ENCODE results near the gene DLX2.

Gene DLX2

DNA sequence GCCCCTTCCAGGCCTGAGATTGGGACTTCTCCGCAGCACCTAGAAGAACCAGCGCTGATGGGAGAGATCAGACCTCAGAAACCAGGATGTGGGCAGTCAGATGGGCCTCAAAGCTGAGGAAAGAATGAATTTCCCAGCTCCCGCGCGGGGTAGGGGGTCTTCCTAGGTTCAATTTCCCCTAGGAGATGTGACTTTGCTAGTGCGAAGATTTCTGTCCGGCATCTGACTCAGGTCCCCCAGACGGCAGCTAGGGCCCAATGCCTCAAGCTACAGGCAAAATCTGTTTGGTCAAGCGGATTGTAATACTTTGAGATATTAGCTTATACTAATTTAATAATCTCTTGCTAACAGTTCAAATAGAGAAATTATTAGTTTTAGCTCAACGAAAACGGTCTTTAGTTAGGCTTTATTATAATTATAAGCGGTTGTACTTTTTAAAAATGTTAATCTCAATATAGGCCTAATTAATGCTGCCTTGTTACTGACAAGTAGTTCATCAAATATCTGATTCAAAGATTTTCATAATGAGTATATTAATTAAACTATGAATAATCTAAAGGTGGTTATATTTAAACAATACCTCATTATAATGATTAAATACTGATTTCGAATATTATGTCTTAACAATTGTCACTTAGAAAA, 11.6 kb downstream of the DLX2 start:
- no peak overlapping the region for H3K27ac ChIP-seq (ENCODE audit: low read depth, low read length)
- peaks cover 95 to 98% of the 10 kb centered on the region in 2 donors for H3K27me3 ChIP-seq (ENCODE audit: control insufficient read depth in 1 of 2, insufficient read depth in 2 of 2, low read length in 2 of 2)
- H3K9me3 ChIP-seq (ENCODE audit: low read length), result peaks cover 5% of the 10 kb centered on the region
- H3K4me3 ChIP-seq (ENCODE audit: low read depth in 1 of 2, low read length in 2 of 2), result no peak overlapping the region
- peaks cover 29% of the 10 kb centered on the region for H3K4me1 ChIP-seq (ENCODE audit: insufficient read depth, low read length)
- no peaks in the 10 kb centered on the region for H3K36me3 ChIP-seq (ENCODE audit: insufficient read depth, low read length)
- H3K9ac ChIP-seq (ENCODE audit: low read length), result no peak overlapping the region

- Histone ChIP-seq H3K4me3 (ENCODE audit: low read depth in 1 of 2, low read length in 2 of 2) (no peak overlapping the region), H3K9me3 (ENCODE audit: low read length) (peaks cover 5% of the 10 kb centered on the region), H3K36me3 (ENCODE audit: insufficient read depth, low read length) (no peaks in the 10 kb centered on the region), H3K4me1 (ENCODE audit: insufficient read depth, low read length) (peaks cover 28% of the 10 kb centered on the region), H3K27me3 (ENCODE audit: control insufficient read depth in 1 of 2, insufficient read depth in 2 of 2, low read length in 2 of 2) (peaks cover 95 to 98% of the 10 kb centered on the region in 2 donors), H3K27ac (ENCODE audit: low read depth, low read length) (no peak overlapping the region), H3K9ac (ENCODE audit: low read length) (no peak overlapping the region)
These were observed 12.4 kb downstream of the DLX2 start for GRCh38 chr2:172090044-172090961.

DNA sequence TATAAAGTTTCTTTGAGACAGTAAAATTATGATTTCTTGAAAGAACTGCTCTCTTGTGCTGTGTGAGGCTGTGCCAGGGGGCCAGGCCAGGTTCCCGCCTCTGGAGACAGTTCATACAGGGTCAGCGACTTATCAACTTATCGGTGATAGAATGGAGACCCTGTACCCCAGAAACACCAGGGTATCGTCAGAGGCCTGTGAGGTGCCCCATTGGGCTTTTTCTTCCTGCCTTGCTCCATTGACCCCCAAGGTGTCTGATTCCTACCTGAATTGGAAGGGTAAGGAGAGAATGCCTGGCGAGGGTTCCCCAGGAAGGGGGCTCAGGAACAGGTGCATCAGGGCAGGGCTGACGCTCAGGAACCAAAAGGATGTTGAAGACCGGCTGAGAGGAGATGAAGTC, 13.1 kb downstream of the DLX2 start:
- peaks cover 25% of the 10 kb centered on the region for H3K4me1 ChIP-seq (ENCODE audit: insufficient read depth, low read length)
- no peaks in the 10 kb centered on the region for H3K36me3 ChIP-seq (ENCODE audit: insufficient read depth, low read length)
- H3K9ac ChIP-seq (ENCODE audit: low read length), result no peak overlapping the region

DNA sequence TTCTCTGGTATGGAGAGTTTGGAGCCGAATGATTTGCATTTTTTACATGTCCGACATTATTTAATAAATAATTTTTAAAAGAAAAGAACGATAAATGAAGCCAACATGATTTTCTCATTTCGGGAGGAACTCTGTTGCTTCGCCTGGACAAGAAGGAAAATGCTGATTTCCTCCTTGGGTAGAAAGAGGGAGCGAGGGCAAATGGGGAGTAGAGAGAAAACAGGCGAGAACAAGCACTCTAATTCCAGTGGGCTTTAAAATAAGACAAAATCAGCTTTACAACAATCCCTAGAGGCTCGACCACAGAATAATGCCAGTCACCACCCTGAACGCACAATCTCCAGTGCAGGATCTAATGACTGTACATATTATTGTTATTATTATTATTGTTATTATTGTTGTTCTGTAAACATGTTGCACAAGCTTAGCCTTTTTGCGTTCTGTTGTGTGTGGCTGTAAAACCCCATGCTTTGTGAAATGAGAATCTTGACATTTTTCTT, 13.6 kb downstream of the DLX2 start:
- Histone ChIP-seq H3K4me1 (ENCODE audit: insufficient read depth, low read length) (peaks cover 22% of the 10 kb centered on the region), H3K36me3 (ENCODE audit: insufficient read depth, low read length) (no peaks in the 10 kb centered on the region), H3K27ac (ENCODE audit: low read depth, low read length) (no peak overlapping the region), H3K9me3 (ENCODE audit: low read length) (peaks cover 5% of the 10 kb centered on the region), H3K4me3 (ENCODE audit: low read depth in 1 of 2, low read length in 2 of 2) (no peak overlapping the region), H3K9ac (ENCODE audit: low read length) (no peak overlapping the region), H3K27me3 (ENCODE audit: control insufficient read depth in 1 of 2, insufficient read depth in 2 of 2, low read length in 2 of 2) (peaks cover 98 to 100% of the 10 kb centered on the region in 2 donors)

More for the DNA sequence above, 13.1 kb downstream of the DLX2 start:
- no peak overlapping the region for H3K27ac ChIP-seq (ENCODE audit: low read depth, low read length)
- peaks cover 5% of the 10 kb centered on the region for H3K9me3 ChIP-seq (ENCODE audit: low read length)
- peaks cover 96 to 98% of the 10 kb centered on the region in 2 donors for H3K27me3 ChIP-seq (ENCODE audit: control insufficient read depth in 1 of 2, insufficient read depth in 2 of 2, low read length in 2 of 2)
- H3K4me3 ChIP-seq (ENCODE audit: low read depth in 1 of 2, low read length in 2 of 2), result no peak overlapping the region

DNA sequence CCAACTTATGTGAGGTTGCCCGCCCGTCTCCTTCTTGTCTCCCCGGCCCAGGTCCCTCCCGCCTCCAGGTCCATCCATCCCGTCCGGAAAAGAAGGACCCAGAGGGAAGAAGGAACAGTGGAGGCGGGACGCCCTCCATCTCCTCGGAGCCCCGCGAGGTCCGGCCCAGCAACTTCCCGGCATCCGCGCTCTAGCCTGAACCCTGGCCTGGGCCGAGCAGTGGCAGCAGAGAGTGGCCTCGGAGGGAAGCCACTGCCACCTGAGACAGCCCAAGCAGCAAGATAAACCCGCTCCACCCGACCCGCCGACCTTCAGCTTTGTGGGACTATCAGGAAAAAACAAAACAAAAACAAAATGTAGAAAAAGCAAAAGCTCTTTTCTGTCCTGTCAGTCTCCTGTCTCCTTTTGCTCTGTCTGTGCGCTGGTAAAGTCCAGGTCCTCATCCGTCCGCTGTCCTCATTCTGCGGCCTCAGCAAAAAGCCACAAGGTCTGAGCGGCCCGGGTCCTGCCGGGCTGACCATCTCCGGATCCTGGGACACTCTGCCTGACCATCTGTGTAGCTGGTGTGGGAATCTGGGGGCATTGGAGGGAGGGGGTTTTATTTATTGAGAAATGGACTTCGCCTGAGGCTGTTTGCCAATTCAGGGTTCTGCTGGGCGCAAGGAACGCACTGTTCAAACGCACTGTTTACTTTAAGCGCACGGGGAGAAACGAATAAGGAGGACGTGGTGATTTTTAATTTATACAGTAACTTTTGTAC, 14.3 kb downstream of the DLX2 start:
- H3K27me3 ChIP-seq (ENCODE audit: control insufficient read depth in 1 of 2, insufficient read depth in 2 of 2, low read length in 2 of 2), result peaks cover 98 to 100% of the 10 kb centered on the region in 2 donors
- no peaks in the 10 kb centered on the region for H3K36me3 ChIP-seq (ENCODE audit: insufficient read depth, low read length)
- no peak overlapping the region for H3K4me3 ChIP-seq (ENCODE audit: low read depth in 1 of 2, low read length in 2 of 2)
- peaks cover 5% of the 10 kb centered on the region for H3K9me3 ChIP-seq (ENCODE audit: low read length)
- H3K4me1 ChIP-seq (ENCODE audit: insufficient read depth, low read length), result peaks cover 22% of the 10 kb centered on the region
- H3K9ac ChIP-seq (ENCODE audit: low read length), result no peak overlapping the region
- no peak overlapping the region for H3K27ac ChIP-seq (ENCODE audit: low read depth, low read length)

DNA sequence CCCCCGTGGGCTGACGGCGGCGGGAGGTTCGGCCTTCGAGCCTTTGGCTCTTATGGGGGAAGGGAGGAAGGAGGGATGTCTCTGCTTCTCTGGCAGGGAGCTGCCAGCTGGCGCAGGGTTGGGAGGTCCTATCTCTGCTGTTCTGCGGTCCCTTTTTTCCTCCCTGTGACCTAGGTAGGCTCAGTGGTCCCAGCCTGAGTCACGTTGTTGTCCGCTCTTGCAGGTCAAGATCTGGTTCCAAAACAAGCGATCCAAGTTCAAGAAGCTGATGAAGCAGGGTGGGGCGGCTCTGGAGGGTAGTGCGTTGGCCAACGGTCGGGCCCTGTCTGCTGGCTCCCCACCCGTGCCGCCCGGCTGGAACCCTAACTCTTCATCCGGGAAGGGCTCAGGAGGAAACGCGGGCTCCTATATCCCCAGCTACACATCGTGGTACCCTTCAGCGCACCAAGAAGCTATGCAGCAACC, 14.9 kb downstream of the DLX2 start:
- peaks cover 24% of the 10 kb centered on the region for H3K4me1 ChIP-seq (ENCODE audit: insufficient read depth, low read length)
- H3K9me3 ChIP-seq (ENCODE audit: low read length), result peaks cover 6% of the 10 kb centered on the region
- H3K27me3 ChIP-seq (ENCODE audit: control insufficient read depth in 1 of 2, insufficient read depth in 2 of 2, low read length in 2 of 2), result peaks cover 98 to 100% of the 10 kb centered on the region in 2 donors
- no peak overlapping the region for H3K27ac ChIP-seq (ENCODE audit: low read depth, low read length)
- H3K4me3 ChIP-seq (ENCODE audit: low read depth in 1 of 2, low read length in 2 of 2), result no peak overlapping the region
- H3K36me3 ChIP-seq (ENCODE audit: insufficient read depth, low read length), result no peaks in the 10 kb centered on the region
- no peak overlapping the region for H3K9ac ChIP-seq (ENCODE audit: low read length)

GRCh38 chr2:172087207-172087779, 15.4 kb downstream of the DLX2 start:
- Histone ChIP-seq H3K36me3 (ENCODE audit: insufficient read depth, low read length) (no peaks in the 10 kb centered on the region), H3K4me1 (ENCODE audit: insufficient read depth, low read length) (peaks cover 24% of the 10 kb centered on the region), H3K9me3 (ENCODE audit: low read length) (peaks cover 11% of the 10 kb centered on the region), H3K9ac (ENCODE audit: low read length) (no peak overlapping the region), H3K27ac (ENCODE audit: low read depth, low read length) (no peak overlapping the region), H3K4me3 (ENCODE audit: low read depth in 1 of 2, low read length in 2 of 2) (peak overlapping the region in 1 of 2 donors; percentile 3), H3K27me3 (ENCODE audit: control insufficient read depth in 1 of 2, insufficient read depth in 2 of 2, low read length in 2 of 2) (peaks cover 98 to 100% of the 10 kb centered on the region in 2 donors)

DNA sequence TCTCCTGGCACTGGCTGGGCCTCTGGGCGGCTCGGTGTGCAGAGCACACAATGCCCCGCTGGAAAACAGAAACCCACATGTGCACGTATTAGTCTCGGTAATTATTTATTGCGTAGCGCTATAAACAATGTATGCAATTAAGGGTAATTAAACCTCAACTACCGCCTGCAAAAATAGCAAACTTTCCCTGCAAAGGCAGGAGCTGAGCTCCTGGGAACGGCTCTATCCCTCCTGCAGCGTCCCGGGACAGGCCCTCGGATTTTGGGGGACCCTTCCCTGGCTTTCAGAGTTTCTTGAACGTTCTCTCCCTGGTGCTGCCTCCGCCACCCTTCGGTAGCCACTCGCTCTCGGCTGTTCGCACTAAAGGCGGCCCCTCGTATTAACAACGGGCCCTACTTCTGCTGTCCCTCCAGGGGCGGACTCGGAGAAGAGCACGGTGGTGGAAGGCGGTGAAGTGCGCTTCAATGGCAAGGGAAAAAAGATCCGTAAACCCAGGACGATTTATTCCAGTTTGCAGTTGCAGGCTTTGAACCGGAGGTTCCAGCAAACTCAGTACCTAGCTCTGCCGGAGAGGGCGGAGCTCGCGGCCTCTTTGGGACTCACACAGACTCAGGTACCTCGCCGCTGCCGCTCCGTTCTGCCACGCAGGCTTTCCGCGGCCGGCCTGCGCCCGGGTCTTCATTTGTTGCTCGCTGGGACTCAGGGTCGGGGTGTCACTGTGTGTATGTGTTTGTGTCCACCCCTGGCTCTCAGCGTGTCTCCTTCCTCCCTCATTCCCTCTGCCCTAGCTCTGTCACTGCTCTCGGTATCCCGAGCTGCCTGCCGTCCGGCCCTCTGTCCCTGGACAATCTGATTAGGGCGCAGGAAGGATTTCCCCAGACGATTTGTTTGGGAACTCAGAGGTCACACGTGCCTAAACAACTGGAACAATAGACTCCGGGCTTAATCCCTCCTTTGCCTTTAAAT, 16.2 kb downstream of the DLX2 start:
- peaks cover 24% of the 10 kb centered on the region for H3K4me1 ChIP-seq (ENCODE audit: insufficient read depth, low read length)

DNA sequence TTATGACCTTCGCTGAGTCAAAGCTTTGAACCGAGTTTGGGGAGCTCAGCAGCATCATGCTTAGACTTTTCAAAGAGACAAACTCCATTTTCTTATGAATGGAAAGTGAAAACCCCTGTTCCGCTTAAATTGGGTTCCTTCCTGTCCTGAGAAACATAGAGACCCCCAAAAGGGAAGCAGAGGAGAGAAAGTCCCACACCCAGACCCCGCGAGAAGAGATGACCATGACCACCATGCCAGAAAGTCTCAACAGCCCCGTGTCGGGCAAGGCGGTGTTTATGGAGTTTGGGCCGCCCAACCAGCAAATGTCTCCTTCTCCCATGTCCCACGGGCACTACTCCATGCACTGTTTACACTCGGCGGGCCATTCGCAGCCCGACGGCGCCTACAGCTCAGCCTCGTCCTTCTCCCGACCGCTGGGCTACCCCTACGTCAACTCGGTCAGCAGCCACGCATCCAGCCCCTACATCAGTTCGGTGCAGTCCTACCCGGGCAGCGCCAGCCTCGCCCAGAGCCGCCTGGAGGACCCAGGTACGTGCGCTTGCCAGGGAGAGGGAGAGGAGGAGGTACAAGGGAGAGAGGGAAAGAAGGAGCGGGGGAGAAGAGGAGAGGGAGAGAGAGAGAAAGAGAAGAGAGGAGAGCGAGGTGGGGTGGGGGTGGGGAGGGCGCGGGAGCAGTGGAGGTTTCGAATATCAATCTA, 17.1 kb downstream of the DLX2 start, which contains the start of gene DLX1:
DLX1 (plus strand) TSS at position 48 of the 700 bp plus-strand sequence; CDS start at position 219, 171 bp downstream.
- no peaks in the 10 kb centered on the region for H3K36me3 ChIP-seq (ENCODE audit: insufficient read depth, low read length)
- H3K9me3 ChIP-seq (ENCODE audit: low read length), result peaks cover 13% of the 10 kb centered on the region
- H3K27ac ChIP-seq (ENCODE audit: low read depth, low read length), result no peak within 1 kb of the TSS
- peak within 1 kb of the TSS; percentile 25 to 60 for H3K4me3 ChIP-seq (ENCODE audit: low read depth in 1 of 2, low read length in 2 of 2)
- peaks cover 100% of the 10 kb centered on the region in 2 donors for H3K27me3 ChIP-seq (ENCODE audit: control insufficient read depth in 1 of 2, insufficient read depth in 2 of 2, low read length in 2 of 2)
- peaks cover 24% of the 10 kb centered on the region for H3K4me1 ChIP-seq (ENCODE audit: insufficient read depth, low read length)
- no peak within 1 kb of the TSS for H3K9ac ChIP-seq (ENCODE audit: low read length)

More for the DNA sequence above, 16.2 kb downstream of the DLX2 start:
- Histone ChIP-seq H3K36me3 (ENCODE audit: insufficient read depth, low read length) (no peaks in the 10 kb centered on the region), H3K27me3 (ENCODE audit: control insufficient read depth in 1 of 2, insufficient read depth in 2 of 2, low read length in 2 of 2) (peaks cover 98 to 100% of the 10 kb centered on the region in 2 donors), H3K9me3 (ENCODE audit: low read length) (peaks cover 13% of the 10 kb centered on the region), H3K27ac (ENCODE audit: low read depth, low read length) (no peak overlapping the region), H3K4me3 (ENCODE audit: low read depth in 1 of 2, low read length in 2 of 2) (peak overlapping the region; percentile 3 to 5), H3K9ac (ENCODE audit: low read length) (no peak overlapping the region)

All from muscle layer of colon (tissue), 2 donors.